GM23248 (cell line): ENCODE results near the gene PAQR4. TPM values are rescaled to one million over a fixed set of nuclear protein-coding genes. Genes with fewer than 3 reads are reported as not detected.

Source experiments
- DNase-seq: peaks from one replicate; pipeline ENCODE4 v3.0.0-alpha.2; 2015
- H2AFZ ChIP-seq: fragments of 200-600 bp; sonication (generic); 2 replicates; pipeline ENCODE4 v1.6.1; 2016; ENCODE audit warnings: antibody characterized with exemption
- H3F3A ChIP-seq: fragments of 200-600 bp; sonication (generic); 2 replicates; pipeline ENCODE4 v1.6.1; 2016; ENCODE audit warnings: mild to moderate bottlenecking, antibody characterized with exemption, mixed run types; ENCODE audit not compliant: insufficient read depth
- H3K27ac ChIP-seq: fragments of 200-600 bp; sonication (generic); 2 replicates; pipeline ENCODE4 v1.5.1; 2016; ENCODE audit warnings: mild to moderate bottlenecking
- H3K27me3 ChIP-seq: fragments of 200-600 bp; sonication (generic); replicated peaks from 2 replicates; pipeline ENCODE4 v1.6.1; 2016; ENCODE audit warnings: mild to moderate bottlenecking; ENCODE audit not compliant: insufficient read depth
- H3K36me3 ChIP-seq: fragments of 200-600 bp; sonication (generic); 2 replicates; pipeline ENCODE4 v1.6.1; 2016; ENCODE audit warnings: low read depth, mild to moderate bottlenecking
- H3K4me1 ChIP-seq: fragments of 200-600 bp; sonication (generic); 2 replicates; pipeline ENCODE4 v1.6.1; 2016; ENCODE audit warnings: mild to moderate bottlenecking; ENCODE audit not compliant: insufficient read depth
- H3K4me2 ChIP-seq: fragments of 200-600 bp; sonication (generic); one replicate; pipeline ENCODE4 v1.6.1; 2016; ENCODE audit warnings: mild to moderate bottlenecking; ENCODE audit not compliant: unreplicated experiment
- H3K4me3 ChIP-seq: fragments of 200-600 bp; sonication (generic); 2 replicates; pipeline ENCODE4 v1.5.1; 2016; ENCODE audit warnings: mild to moderate bottlenecking
- H3K79me2 ChIP-seq: fragments of 200-600 bp; sonication (generic); 2 replicates; pipeline ENCODE4 v1.6.1; 2016; ENCODE audit warnings: mild to moderate bottlenecking; ENCODE audit not compliant: insufficient read depth
- H3K9ac ChIP-seq: fragments of 200-600 bp; sonication (generic); 2 replicates; pipeline ENCODE4 v1.6.1; 2016; ENCODE audit warnings: mild to moderate bottlenecking
- H3K9me2 ChIP-seq: fragments of 200-600 bp; sonication (generic); 2 replicates; pipeline ENCODE4 v1.6.1; 2016; ENCODE audit warnings: mixed run types, mild to moderate bottlenecking, moderate library complexity; ENCODE audit not compliant: insufficient read depth
- H3K9me3 ChIP-seq: fragments of 200-600 bp; sonication (generic); one replicate; pipeline ENCODE4 v1.6.1; 2017; ENCODE audit warnings: low read depth
- H4K20me1 ChIP-seq: fragments of 200-600 bp; sonication (generic); 2 replicates; pipeline ENCODE4 v1.6.0; 2016; ENCODE audit not compliant: insufficient read depth
- EZH2 ChIP-seq: fragments of 200-600 bp; sonication (generic); IDR thresholded peaks from 2 replicates; pipeline ENCODE4 v1.6.1; 2018; ENCODE audit warnings: antibody characterized with exemption, mild to moderate bottlenecking; ENCODE audit not compliant: insufficient read depth, poor library complexity, severe bottlenecking
- EZH2phosphoT487 ChIP-seq: fragments of 200-600 bp; sonication (generic); IDR thresholded peaks from 2 replicates; pipeline ENCODE4 v1.6.1; 2018; ENCODE audit warnings: antibody characterized with exemption, moderate library complexity, mild to moderate bottlenecking, low read depth; ENCODE audit not compliant: insufficient read depth
- WGBS, 2 experiments: methylation state at CpG; one replicate each; pipeline ENCODE4 v1.1.6; 2015 to 2017; ENCODE audit warnings: low lambda C conversion rate in 2 of 2, low coverage in 1 of 2; ENCODE audit errors: missing lambda C conversion rate in 2 of 2; 5-methylcytosine and 5-hydroxymethylcytosine counted together
- in situ Hi-C: fragments of 300-500 bp; cut with MboI; formaldehyde crosslinking; loops from 2 replicates; pipeline ENCODE4 v1.15.0; 2020
- polyA plus RNA-seq: library from polyadenylated mRNA; unstranded; fragments of >200 nt; fragmentation: Nextera tagmentation; extraction: Ambion mirVana; gene quantifications from 2 replicates; pipeline ENCODE4 v1.2.1, GENCODE V29; 2016
- total RNA-seq: library from RNA; depleted of rRNA; stranded (reverse); fragments of >200 nt; shearing (Covaris generic); gene quantifications from 2 replicates; pipeline ENCODE4 v1.2.3, GENCODE V29; 2014

Gene PAQR4
- total and polyA plus RNA-seq, 2 experiments from 2014 or later = 5.1 to 7.7 TPM

DNA sequence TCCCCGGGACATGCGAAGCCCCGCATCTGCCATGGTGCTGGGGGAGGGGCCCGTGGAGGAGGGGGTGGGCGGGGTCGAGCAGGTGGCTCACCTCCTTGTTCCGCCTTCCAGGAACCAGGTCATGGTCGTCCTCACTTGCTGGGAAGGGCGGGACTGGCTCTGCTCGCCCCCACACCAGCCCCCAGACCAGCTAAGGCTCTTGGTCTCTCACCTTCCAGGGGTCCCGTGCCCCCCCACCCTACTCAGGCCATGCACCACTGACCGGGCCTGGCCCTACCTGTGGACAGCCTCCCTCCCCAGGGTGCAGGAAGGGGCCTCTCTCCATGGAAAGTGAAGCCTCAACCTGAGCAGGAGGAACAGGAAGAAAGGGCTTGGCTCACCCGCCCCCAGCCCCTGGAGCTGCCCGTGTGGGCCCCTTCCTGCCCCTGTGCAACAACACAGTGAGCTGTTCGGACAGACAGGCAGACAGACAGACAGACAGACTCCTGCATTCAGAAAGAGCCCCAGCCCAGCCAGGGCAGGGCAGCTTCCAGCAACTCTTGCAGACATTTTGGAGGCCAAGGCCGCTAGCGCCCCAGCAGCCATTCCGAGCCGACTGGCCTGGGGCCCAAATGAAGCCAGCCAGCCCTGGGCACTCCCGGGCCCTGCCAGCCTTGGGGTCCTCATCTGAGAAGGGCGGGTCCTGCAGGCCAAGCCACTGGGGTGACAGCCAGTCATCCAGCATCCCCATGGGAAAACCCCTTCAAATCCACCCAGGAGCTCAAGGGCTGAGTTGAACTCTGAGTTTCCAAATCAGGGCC, 13.2 kb upstream of the PAQR4 start:
- WGBS, 2 experiments = 29 to 47% methylated on average over 13 to 20 of the region's 21 CpGs
- H3K4me1 ChIP-seq = no peaks in the 10 kb centered on the region
- H3K79me2 ChIP-seq = no peaks in the 10 kb centered on the region
- no peaks in the 10 kb centered on the region for H3K9me3 ChIP-seq
- H3K4me2 ChIP-seq = no peak overlapping the region
- no peaks in the 10 kb centered on the region for H3K36me3 ChIP-seq
- H2AFZ ChIP-seq = no peak overlapping the region
- no peaks in the 10 kb centered on the region for H4K20me1 ChIP-seq
- DNase-seq = no peak
- no peak overlapping the region for H3K27ac ChIP-seq
- no peaks in the 10 kb centered on the region for H3F3A ChIP-seq
- H3K4me3 ChIP-seq = no peak overlapping the region
- H3K27me3 ChIP-seq = peaks cover 17% of the 10 kb centered on the region
- TF ChIP-seq EZH2phosphoT487 = no peak
- no peak for TF ChIP-seq EZH2
- H3K9me2 ChIP-seq = no peaks in the 10 kb centered on the region
- no peak overlapping the region for H3K9ac ChIP-seq
- in situ Hi-C loops = no loop called here

DNA sequence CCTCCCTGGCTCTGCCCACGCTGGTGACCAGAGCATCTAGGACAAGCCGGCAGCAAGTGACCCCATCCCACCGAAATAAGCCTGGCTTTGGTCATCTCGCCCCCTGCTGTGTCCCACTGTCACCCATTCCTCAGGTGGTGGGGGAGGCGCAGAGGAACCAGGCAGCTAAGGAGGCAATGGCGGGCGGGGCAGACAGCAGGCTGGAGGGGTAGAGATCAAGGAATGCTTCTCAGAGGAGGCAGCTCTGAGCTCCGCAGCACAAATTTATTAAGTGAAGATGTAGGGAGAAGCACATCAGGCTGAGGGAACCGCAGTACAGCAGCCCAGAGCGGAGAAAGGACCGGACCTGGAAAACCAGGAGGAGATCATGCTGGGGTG, 12.6 kb upstream of the PAQR4 start:
- Histone ChIP-seq H3K9ac (no peak overlapping the region), H3K27me3 (peaks cover 17% of the 10 kb centered on the region)

GRCh38 chr16:2959206-2959605, 9.9 kb upstream of the PAQR4 start:
- DNase-seq = no peak
- H2AFZ ChIP-seq = no peak overlapping the region

More for the DNA sequence above, 12.6 kb upstream of the PAQR4 start:
- TF ChIP-seq EZH2 = no peak
- no peak for TF ChIP-seq EZH2phosphoT487
- Histone ChIP-seq H3K9me3 (no peaks in the 10 kb centered on the region), H3F3A (no peaks in the 10 kb centered on the region), H3K9me2 (no peaks in the 10 kb centered on the region), H3K4me3 (no peak overlapping the region), H3K36me3 (no peaks in the 10 kb centered on the region), H3K4me1 (no peaks in the 10 kb centered on the region), H4K20me1 (no peaks in the 10 kb centered on the region), H3K27ac (no peak overlapping the region), H3K4me2 (no peak overlapping the region), H3K79me2 (no peaks in the 10 kb centered on the region), H2AFZ (no peak overlapping the region)
- DNase-seq = no peak
- in situ Hi-C loops = no loop called here
- WGBS, 2 experiments = 77% methylated on average over 11 of the region's 11 CpGs

DNA sequence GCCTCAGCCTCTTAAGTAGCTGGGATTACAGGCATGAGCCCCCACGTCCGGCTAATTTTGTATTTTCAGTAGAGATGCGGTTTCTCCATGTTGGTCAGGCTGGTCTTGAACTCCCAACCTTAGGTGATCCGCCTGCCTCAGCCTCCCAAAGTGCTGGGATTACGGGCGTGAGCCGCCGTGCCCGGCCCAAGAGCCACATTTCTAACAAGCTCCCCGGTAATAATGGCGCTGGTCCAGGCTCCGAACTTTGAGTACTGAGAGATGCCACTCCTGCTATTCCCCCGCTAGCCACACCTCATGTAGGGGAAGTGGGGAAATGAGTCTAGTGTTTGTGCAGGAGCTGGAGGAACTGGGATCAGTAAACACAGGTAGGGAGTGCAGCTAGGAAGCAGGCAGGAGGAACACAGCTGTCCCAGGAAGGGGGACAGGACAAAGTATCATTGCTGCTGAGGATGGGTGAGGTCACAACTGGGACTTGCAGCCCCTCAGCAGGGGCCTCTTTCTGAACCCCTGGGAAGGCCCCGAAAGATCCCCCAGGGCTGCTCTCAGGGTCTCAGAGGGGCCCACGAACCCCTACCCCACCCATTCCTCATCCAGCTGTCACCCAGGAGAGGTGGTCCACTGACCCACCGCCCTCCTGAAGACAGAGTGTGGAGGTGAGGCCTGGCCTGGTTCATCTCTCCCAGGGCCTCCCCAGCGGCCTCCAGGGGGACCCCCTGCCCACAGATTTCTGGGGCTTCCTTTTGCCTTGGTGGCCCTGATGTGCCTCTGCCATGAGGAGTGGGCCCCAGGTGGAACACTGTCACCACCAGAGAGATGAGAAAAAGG, 8.8 kb upstream of the PAQR4 start:
- H3F3A ChIP-seq = no peaks in the 10 kb centered on the region
- no peak for DNase-seq
- H3K9me3 ChIP-seq = no peaks in the 10 kb centered on the region
- in situ Hi-C loops = no loop called here
- H3K4me2 ChIP-seq = no peak overlapping the region
- no peaks in the 10 kb centered on the region for H3K4me1 ChIP-seq
- no peaks in the 10 kb centered on the region for H3K9me2 ChIP-seq
- H3K36me3 ChIP-seq = no peaks in the 10 kb centered on the region
- no peak overlapping the region for H2AFZ ChIP-seq
- no peak overlapping the region for H3K9ac ChIP-seq
- H3K4me3 ChIP-seq = no peak overlapping the region
- no peaks in the 10 kb centered on the region for H4K20me1 ChIP-seq
- H3K79me2 ChIP-seq = no peaks in the 10 kb centered on the region
- no peak for TF ChIP-seq EZH2
- TF ChIP-seq EZH2phosphoT487 = no peak
- H3K27ac ChIP-seq = no peak overlapping the region
- WGBS, 2 experiments = 62 to 64% methylated on average over 16 to 17 of the region's 17 CpGs
- peaks cover 38% of the 10 kb centered on the region for H3K27me3 ChIP-seq

More at GRCh38 chr16:2959206-2959605, 9.9 kb upstream of the PAQR4 start:
- no peaks in the 10 kb centered on the region for H3K36me3 ChIP-seq
- no peak overlapping the region for H3K4me2 ChIP-seq
- H3K4me3 ChIP-seq = no peak overlapping the region
- no peaks in the 10 kb centered on the region for H4K20me1 ChIP-seq
- H3F3A ChIP-seq = no peaks in the 10 kb centered on the region
- in situ Hi-C loops = no loop called here
- no peak overlapping the region for H3K9ac ChIP-seq
- no peaks in the 10 kb centered on the region for H3K9me3 ChIP-seq
- no peak for TF ChIP-seq EZH2
- TF ChIP-seq EZH2phosphoT487 = no peak
- H3K27ac ChIP-seq = no peak overlapping the region
- WGBS, 2 experiments = 48 to 52% methylated on average over 10 of the region's 10 CpGs
- no peaks in the 10 kb centered on the region for H3K9me2 ChIP-seq
- H3K79me2 ChIP-seq = no peaks in the 10 kb centered on the region
- H3K27me3 ChIP-seq = peaks cover 33% of the 10 kb centered on the region
- H3K4me1 ChIP-seq = no peaks in the 10 kb centered on the region
